ENCODE measurements around the gene CSTB. TPM values are rescaled to one million over a fixed set of nuclear protein-coding genes. Genes with fewer than 3 reads are reported as not detected.

CSTB gene
- total RNA-seq, 1 experiment from 2014 or later = 136 TPM

- Histone ChIP-seq H3K9me3 (ENCODE audit: insufficient read depth, low read depth) (no peaks in the 10 kb centered on the region), H3K4me3 (no peak overlapping the region), H3K79me2 (ENCODE audit: low read depth) (no peaks in the 10 kb centered on the region), H3K4me1 (replicated peaks; ENCODE audit: insufficient read depth) (peaks cover 7% of the 10 kb centered on the region), H3K9me2 (ENCODE audit: insufficient read depth) (no peaks in the 10 kb centered on the region), H3F3A (ENCODE audit: insufficient read depth, low read depth) (peaks cover 10% of the 10 kb centered on the region; the same call in 1 of the 2 replicates), H3K4me2 (no peak overlapping the region), H3K27ac (no peak overlapping the region), H2AFZ (no peak overlapping the region), H3K36me3 (ENCODE audit: low read depth) (no peaks in the 10 kb centered on the region), H3K27me3 (ENCODE audit: insufficient read depth, low read depth) (no peaks in the 10 kb centered on the region), H4K20me1 (ENCODE audit: insufficient read depth) (no peaks in the 10 kb centered on the region; the same call in 1 of the 2 replicates)
- ChIA-PET CTCF (no interaction called here), POLR2A (ENCODE audit: unreplicated experiment) (no interaction called here)
- DNase-seq = no peak
- BruUV-seq (replicated peaks) = no TSS peak
- intact Hi-C loops (cut with micrococcal nuclease; ENCODE audit: unreplicated experiment) = loop anchor here (10.0 kb wide), 1 partner anchor 668 kb away; no protein-coding TSS in a partner anchor
- TF ChIP-seq EZH2 (IDR thresholded peaks at IDR 0.05; ENCODE audit: low read depth) (no peak), CTCF (conservative IDR thresholded peaks at IDR 0.05) (no peak)
These were observed 40.5 kb upstream of the CSTB start for GRCh38 chr21:43816611-43817071.

DNA sequence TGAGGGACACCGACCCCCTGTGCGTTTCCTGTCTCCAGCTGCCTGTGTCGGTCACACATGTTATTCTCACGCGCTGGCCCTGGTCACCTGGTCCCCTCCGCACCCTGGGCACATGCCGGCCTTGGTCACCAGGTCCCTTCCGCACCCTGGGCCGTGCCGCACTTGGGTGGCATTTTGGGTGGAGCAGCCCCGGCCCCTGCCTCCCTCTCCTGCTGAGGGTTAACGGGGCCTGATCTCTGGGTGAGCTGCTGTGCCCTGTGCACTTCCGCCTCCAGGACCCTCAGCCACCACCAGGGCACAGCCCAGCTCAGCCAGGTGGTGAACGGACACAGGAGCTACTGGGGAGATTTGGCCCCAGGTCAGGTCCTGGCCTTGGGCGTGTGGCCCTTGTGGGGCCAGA lies 39.9 kb upstream of the CSTB start:
- POLR2A ChIA-PET (ENCODE audit: unreplicated experiment) = no interaction called here
- no peaks in the 10 kb centered on the region for H3K36me3 ChIP-seq (ENCODE audit: low read depth)
- H3K27me3 ChIP-seq (ENCODE audit: insufficient read depth, low read depth) = no peaks in the 10 kb centered on the region
- no peak overlapping the region for H3K4me3 ChIP-seq
- BruUV-seq (replicated peaks) = no TSS peak
- peaks cover 10% of the 10 kb centered on the region; the same call in 1 of the 2 replicates for H3F3A ChIP-seq (ENCODE audit: insufficient read depth, low read depth)
- no peak overlapping the region for H3K27ac ChIP-seq
- intact Hi-C loops (cut with micrococcal nuclease; ENCODE audit: unreplicated experiment) = loop anchor here (10.0 kb wide), 1 partner anchor 669 kb away; no protein-coding TSS in a partner anchor
- TF ChIP-seq EZH2 (IDR thresholded peaks at IDR 0.05; ENCODE audit: low read depth) (no peak), CTCF (conservative IDR thresholded peaks at IDR 0.05) (no peak)
- no peaks in the 10 kb centered on the region; the same call in 1 of the 2 replicates for H4K20me1 ChIP-seq (ENCODE audit: insufficient read depth)
- no peaks in the 10 kb centered on the region for H3K9me3 ChIP-seq (ENCODE audit: insufficient read depth, low read depth)
- DNase-seq = no peak
- H3K79me2 ChIP-seq (ENCODE audit: low read depth) = no peaks in the 10 kb centered on the region
- peaks cover 7% of the 10 kb centered on the region for H3K4me1 ChIP-seq (replicated peaks; ENCODE audit: insufficient read depth)
- no peaks in the 10 kb centered on the region for H3K9me2 ChIP-seq (ENCODE audit: insufficient read depth)
- H2AFZ ChIP-seq = no peak overlapping the region
- CTCF ChIA-PET = interaction anchor here (0.6 kb wide), 1 partner anchor 69 kb away, joined by 4 read pairs; no protein-coding TSS in a partner anchor
- 0 out of 2 replicates have a peak overlapping the region, but pooled peaks have one; percentile 16 for H3K4me2 ChIP-seq

GRCh38 chr21:43815107-43815613 lies 39.1 kb upstream of the CSTB start:
- POLR2A ChIA-PET (ENCODE audit: unreplicated experiment) = no interaction called here
- H3K27ac ChIP-seq = no peak overlapping the region
- peaks cover 10% of the 10 kb centered on the region; the same call in 1 of the 2 replicates for H3F3A ChIP-seq (ENCODE audit: insufficient read depth, low read depth)
- H3K79me2 ChIP-seq (ENCODE audit: low read depth) = no peaks in the 10 kb centered on the region
- H3K9me2 ChIP-seq (ENCODE audit: insufficient read depth) = no peaks in the 10 kb centered on the region
- H3K27me3 ChIP-seq (ENCODE audit: insufficient read depth, low read depth) = no peaks in the 10 kb centered on the region
- no peaks in the 10 kb centered on the region; the same call in 1 of the 2 replicates for H4K20me1 ChIP-seq (ENCODE audit: insufficient read depth)
- CTCF ChIA-PET = interaction anchor here (0.6 kb wide), 1 partner anchor 70 kb away, joined by 4 read pairs; no protein-coding TSS in a partner anchor
- no peak for DNase-seq
- no peak overlapping the region for H2AFZ ChIP-seq
- intact Hi-C loops (cut with micrococcal nuclease; ENCODE audit: unreplicated experiment) = loop anchor here (10.0 kb wide), 1 partner anchor 670 kb away; no protein-coding TSS in a partner anchor
- H3K4me1 ChIP-seq (replicated peaks; ENCODE audit: insufficient read depth) = peaks cover 7% of the 10 kb centered on the region
- H3K4me3 ChIP-seq = no peak overlapping the region
- H3K36me3 ChIP-seq (ENCODE audit: low read depth) = no peaks in the 10 kb centered on the region
- BruUV-seq (replicated peaks) = no TSS peak
- H3K4me2 ChIP-seq = peak overlapping the region; percentile 40; the same call in 1 of the 2 replicates
- TF ChIP-seq CTCF (conservative IDR thresholded peaks at IDR 0.05) = no peak
- TF ChIP-seq EZH2 (IDR thresholded peaks at IDR 0.05; ENCODE audit: low read depth) = no peak
- no peaks in the 10 kb centered on the region for H3K9me3 ChIP-seq (ENCODE audit: insufficient read depth, low read depth)
